Nephron progenitor cell (in vitro differentiated cells): ENCODE measurements around the gene LTBP1.

Experiments
- DNase-seq: peaks from one replicate; pipeline ENCODE4 v3.0.0; 2021
- H3K27ac Mint-ChIP-seq: 2 replicates; pipeline ENCODE4 v1.8.0; 2021; ENCODE audit warnings: mild to moderate bottlenecking, moderate library complexity, mixed read lengths
- H3K27me3 Mint-ChIP-seq: 2 replicates; pipeline ENCODE4 v1.8.0; 2021; ENCODE audit warnings: mild to moderate bottlenecking, low read depth, mixed read lengths; ENCODE audit not compliant: poor library complexity
- H3K36me3 Mint-ChIP-seq: 2 replicates; pipeline ENCODE4 v1.8.0; 2021; ENCODE audit warnings: low read depth, mixed read lengths
- H3K4me1 Mint-ChIP-seq: 2 replicates; pipeline ENCODE4 v1.8.0; 2021; ENCODE audit warnings: mixed read lengths
- H3K4me3 Mint-ChIP-seq: 2 replicates; pipeline ENCODE4 v1.8.0; 2021; ENCODE audit warnings: mild to moderate bottlenecking, moderate library complexity, mixed read lengths
- H3K9me3 Mint-ChIP-seq: 2 replicates; pipeline ENCODE4 v1.8.0; 2021; ENCODE audit warnings: mild to moderate bottlenecking, moderate library complexity, mixed read lengths
- TF ChIP-seq, protein P1 (sequence below): fragments of 200-600 bp; sonication (generic); IDR thresholded peaks from 2 replicates; pipeline ENCODE4 v1.5.0; 2021; ENCODE audit warnings: antibody characterized with exemption

LTBP1 gene

GRCh38 chr2:33014268-33014667, 67.5 kb downstream of the LTBP1 start:
- no peak for DNase-seq
- H3K27me3 Mint-ChIP-seq: peaks cover 3% of the 10 kb centered on the region
- peaks cover 47% of the 10 kb centered on the region for H3K4me1 Mint-ChIP-seq
- H3K36me3 Mint-ChIP-seq: peaks cover 3% of the 10 kb centered on the region
- no peak overlapping the region for H3K4me3 Mint-ChIP-seq
- no peaks in the 10 kb centered on the region for H3K9me3 Mint-ChIP-seq
- H3K27ac Mint-ChIP-seq: peak overlapping the region; percentile 86
- TF ChIP-seq, protein P1, sequence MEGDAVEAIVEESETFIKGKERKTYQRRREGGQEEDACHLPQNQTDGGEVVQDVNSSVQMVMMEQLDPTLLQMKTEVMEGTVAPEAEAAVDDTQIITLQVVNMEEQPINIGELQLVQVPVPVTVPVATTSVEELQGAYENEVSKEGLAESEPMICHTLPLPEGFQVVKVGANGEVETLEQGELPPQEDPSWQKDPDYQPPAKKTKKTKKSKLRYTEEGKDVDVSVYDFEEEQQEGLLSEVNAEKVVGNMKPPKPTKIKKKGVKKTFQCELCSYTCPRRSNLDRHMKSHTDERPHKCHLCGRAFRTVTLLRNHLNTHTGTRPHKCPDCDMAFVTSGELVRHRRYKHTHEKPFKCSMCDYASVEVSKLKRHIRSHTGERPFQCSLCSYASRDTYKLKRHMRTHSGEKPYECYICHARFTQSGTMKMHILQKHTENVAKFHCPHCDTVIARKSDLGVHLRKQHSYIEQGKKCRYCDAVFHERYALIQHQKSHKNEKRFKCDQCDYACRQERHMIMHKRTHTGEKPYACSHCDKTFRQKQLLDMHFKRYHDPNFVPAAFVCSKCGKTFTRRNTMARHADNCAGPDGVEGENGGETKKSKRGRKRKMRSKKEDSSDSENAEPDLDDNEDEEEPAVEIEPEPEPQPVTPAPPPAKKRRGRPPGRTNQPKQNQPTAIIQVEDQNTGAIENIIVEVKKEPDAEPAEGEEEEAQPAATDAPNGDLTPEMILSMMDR: no peak

GRCh38 chr2:33015421-33016142, 68.8 kb downstream of the LTBP1 start:
- DNase-seq: no peak
- Mint-ChIP-seq H3K9me3 (no peaks in the 10 kb centered on the region), H3K4me3 (no peak overlapping the region), H3K27ac (no peak overlapping the region), H3K36me3 (peaks cover 3% of the 10 kb centered on the region), H3K27me3 (no peaks in the 10 kb centered on the region), H3K4me1 (peaks cover 55% of the 10 kb centered on the region)
- TF ChIP-seq, protein P1: no peak

- H3K27ac Mint-ChIP-seq: peak overlapping the region; percentile 36
- no peaks in the 10 kb centered on the region for H3K27me3 Mint-ChIP-seq
- peaks cover 68% of the 10 kb centered on the region for H3K4me1 Mint-ChIP-seq
Observed at GRCh38 chr2:33018271-33018670, 71.5 kb downstream of the LTBP1 start.

GRCh38 chr2:33019796-33020195, 73.0 kb downstream of the LTBP1 start:
- peaks cover 8% of the 10 kb centered on the region for H3K9me3 Mint-ChIP-seq
- H3K27ac Mint-ChIP-seq: no peak overlapping the region
- no peaks in the 10 kb centered on the region for H3K27me3 Mint-ChIP-seq
- peaks cover 55% of the 10 kb centered on the region for H3K4me1 Mint-ChIP-seq
- no peak for DNase-seq
- TF ChIP-seq, protein P1: no peak
- H3K36me3 Mint-ChIP-seq: peaks cover 26% of the 10 kb centered on the region
- no peak overlapping the region for H3K4me3 Mint-ChIP-seq

More at GRCh38 chr2:33018271-33018670, 71.5 kb downstream of the LTBP1 start:
- no peaks in the 10 kb centered on the region for H3K9me3 Mint-ChIP-seq
- no peak for DNase-seq
- H3K36me3 Mint-ChIP-seq: peaks cover 14% of the 10 kb centered on the region
- no peak overlapping the region for H3K4me3 Mint-ChIP-seq
- TF ChIP-seq, protein P1: no peak

DNA sequence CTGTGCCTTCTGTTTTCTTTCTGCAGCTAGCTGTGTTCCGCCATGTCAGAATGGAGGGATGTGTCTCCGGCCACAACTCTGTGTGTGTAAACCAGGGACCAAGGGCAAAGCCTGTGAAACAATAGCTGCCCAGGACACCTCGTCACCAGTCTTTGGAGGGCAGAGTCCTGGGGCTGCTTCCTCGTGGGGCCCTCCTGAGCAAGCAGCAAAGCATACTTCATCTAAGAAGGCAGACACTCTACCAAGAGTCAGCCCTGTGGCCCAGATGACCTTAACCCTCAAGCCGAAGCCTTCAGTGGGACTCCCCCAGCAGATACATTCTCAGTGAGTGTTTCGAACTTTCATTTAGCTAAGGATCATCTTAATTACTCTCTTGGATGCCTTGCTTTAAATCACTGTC, 74.1 kb downstream of the LTBP1 start:
- H3K4me3 Mint-ChIP-seq: no peak overlapping the region

More for the DNA sequence above, 74.1 kb downstream of the LTBP1 start:
- no peak for DNase-seq
- TF ChIP-seq, protein P1: no peak
- Mint-ChIP-seq H3K27me3 (no peaks in the 10 kb centered on the region), H3K4me1 (peaks cover 44% of the 10 kb centered on the region), H3K27ac (peak overlapping the region; percentile 85), H3K36me3 (peaks cover 35% of the 10 kb centered on the region), H3K9me3 (peaks cover 8% of the 10 kb centered on the region)
